GM21381 (cell line): ENCODE measurements around the gene LILRA2.
"Not testable (repeated sequence)": the region's sequence is repeated elsewhere in the genome, so short reads cannot be mapped to it uniquely, and the experiment has no call there.

Experiments
- ATAC-seq: cut with Tn5 transposase; IDR thresholded peaks from one replicate; pipeline ENCODE4 v1.9.1; 2021; ENCODE audit warnings: mild to moderate bottlenecking, moderate library complexity; ENCODE audit not compliant: unreplicated experiment

LILRA2 gene

DNA sequence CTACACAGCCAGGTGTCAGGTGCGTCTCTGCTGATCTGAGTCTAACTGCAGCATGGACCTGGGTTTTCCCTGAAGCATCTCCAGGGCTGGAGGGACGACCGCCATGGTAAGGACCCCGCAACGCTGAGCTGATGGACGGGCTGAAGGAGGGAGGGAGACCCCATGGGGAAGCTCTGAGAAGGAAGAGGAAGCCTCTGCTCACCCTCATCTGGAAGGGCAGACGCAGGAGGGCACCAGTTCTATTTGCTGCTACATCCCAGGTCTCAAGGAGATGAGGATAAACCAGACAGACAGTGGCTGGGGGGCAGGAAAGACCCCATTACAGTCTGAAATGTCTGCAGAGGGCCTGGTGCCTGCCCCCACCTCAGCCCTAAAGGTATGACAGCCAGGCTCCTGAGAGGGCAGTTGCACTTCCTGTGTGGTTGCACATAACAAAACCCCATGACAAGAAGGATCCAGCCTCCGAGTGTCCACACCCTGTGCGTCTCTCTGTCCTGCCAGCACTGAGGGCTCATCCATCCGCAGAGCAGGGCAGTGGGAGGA lies at the start of gene LILRA2:
LILRA2 (plus strand) TSS at position 461 of the 543 bp plus-strand sequence. CDS start 89 bp downstream, outside the sequence.
- no peak for ATAC-seq

DNA sequence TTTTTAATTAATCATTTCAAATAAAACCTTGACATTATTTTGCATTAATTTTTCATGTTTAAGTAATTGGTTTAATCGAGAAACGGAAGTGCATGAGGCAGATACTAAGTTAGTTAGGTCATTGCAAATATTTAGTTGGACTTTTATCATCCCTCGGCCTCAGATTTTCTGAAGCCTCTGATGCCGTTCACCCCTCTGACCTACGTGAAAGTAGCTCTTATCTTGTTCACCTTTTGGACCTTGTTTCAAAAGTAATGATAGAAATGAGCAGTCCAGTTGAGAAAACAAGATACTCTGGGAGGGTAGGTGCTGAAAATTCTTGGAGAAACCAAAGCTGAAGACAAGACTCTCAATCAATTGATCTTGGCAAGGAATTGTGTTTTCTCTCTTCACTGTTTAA lies 48.0 kb upstream of the LILRA2 start:
- no peak for ATAC-seq

DNA sequence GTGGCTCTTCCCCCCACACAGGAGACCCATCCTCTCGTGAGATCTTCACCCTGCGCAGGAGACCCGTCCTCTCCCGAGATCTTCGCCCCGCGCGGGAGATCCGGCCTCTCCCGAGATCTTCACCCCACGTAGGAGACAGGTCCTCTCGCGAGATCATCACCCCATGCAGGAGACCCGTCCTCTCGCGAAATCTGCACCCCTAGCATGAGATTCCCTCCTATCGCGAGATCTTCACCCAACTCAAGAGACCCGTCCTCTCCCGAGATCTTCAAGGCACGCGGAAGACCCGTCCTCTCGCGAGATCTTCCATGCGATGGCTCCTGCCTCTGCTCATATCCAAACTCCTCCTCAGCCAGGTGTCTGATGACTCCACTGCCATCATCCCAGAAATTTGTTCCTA lies 46.6 kb upstream of the LILRA2 start:
- no peak for ATAC-seq

DNA sequence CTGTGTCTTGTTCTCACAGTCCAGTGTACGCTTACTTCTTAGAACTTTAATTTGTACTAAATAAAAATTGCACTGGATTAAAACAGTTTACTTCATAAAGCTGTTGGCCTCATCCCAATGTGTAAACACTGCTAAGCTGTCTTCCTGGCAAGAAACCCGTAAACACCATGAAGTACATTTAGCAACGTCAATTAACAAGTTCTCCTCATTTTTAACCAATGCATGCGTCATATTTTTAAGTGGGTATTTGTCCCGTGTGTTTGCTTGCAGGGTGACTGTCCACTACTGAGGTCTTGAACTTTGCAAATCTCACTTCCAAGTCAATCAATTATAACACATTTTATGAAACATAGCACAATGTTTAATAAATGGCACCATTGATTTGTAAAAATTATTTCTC lies 42.7 kb upstream of the LILRA2 start:
- ATAC-seq, result no peak

DNA sequence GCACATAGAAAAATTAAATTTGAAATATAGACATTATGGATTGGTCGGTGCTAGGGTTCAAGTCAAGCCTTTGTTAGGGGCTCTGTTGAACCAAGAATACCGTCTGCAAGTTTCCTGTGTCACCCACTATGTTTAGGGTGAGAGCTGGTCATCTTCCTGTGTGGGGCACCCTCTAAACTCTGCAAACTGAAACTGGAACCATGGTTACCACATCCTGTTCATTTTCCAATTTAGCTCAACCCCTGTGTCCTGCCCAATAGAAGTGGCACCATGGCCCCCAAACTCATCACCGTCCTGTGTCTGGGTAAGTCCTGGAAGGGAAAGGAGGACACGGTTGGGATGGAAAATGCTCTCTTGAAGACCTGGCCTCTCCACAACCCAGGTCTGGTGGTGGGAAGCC lies 41.1 kb upstream of the LILRA2 start:
- peak; percentile 83 for ATAC-seq

DNA sequence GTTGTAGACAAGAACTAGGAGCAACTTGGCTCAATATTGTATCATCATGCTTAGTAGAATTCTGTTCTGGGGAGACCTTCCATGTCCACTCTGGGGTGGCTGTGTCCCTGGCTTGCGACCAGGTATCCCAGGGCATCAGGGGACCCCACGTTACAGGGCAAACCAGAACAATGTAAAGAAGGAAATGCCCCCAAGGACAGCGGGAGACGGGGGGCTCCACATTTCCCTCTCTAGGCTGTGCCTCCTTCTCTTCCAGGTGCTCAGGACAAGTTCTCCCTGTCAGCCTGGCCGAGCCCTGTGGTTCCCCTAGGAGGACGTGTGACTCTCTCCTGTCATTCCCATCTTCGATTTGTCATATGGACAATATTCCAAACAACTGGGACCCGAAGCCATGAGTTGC lies 40.1 kb upstream of the LILRA2 start:
- no peak for ATAC-seq

DNA sequence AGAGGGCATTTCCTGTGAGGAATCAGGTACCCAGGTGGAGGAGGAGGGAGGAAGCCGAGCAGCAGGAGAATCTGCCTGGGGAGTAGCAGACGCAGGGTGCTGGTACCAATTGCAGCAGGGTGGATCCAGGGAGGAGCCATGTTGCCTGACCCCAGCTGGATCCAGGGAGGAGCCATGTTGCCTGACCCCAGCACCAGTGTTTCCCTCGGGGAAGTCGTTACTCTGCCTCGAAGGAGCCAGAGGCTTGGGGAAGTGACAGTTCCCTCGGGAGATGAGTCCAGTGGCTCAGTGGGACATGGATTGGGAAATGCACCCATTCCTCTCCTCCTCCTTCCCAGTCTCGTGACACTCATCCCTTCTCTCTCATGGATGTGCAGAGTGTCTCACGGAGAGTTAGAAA lies 39.4 kb upstream of the LILRA2 start:
- no peak for ATAC-seq

DNA sequence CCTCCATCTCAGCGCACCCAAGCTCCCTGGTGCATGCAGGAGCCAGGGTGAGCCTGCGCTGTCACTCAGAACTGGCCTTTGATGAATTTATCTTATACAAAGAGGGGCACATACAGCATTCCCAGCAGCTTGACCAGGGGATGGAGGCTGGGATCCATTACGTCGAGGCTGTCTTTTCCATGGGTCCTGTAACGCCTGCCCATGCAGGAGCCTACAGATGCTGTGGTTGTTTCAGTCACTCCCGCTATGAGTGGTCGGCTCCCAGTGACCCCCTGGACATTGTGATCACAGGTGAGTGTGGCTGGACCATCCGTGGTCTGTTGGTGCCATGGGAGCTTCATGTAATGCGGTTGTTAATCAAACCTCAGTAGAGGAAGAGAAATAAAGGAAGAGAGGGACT lies 38.0 kb upstream of the LILRA2 start:
- ATAC-seq, result no peak

DNA sequence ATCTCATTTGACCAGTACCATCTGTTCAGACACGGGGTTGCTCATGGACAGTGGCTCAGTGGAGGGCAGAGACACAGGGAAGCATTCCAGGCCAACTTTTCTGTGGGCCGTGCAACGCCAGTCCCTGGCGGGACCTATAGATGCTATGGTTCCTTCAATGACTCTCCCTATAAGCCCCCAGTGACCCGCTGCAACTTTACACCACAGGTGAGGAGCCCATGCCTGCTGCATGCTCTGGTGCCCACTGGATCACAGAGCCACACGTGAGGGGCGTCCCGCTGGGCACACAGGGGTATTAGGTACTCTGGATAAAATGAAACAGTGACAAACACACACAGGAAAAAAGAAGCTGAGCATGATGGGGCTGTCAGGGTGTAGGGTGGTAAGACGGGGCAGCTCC lies 36.6 kb upstream of the LILRA2 start:
- no peak for ATAC-seq

DNA sequence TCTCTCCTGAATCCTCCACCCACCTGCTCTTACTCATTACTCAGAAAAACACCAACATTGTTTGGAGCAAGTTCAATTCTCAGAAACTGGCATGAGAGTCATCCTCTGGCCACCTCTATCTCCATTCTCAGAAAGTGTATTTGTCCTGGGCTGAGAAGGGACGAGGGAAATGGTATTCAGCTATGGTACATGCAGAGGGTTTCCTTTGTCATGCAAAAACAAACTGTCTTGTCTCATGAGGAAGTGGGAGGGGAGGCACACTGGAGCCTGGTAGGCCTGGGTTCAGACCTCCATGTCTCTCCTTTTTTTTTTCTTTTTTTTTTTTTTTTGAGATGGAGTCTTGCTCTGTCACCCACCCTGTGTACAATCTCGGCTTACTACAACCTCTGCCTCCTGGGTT lies 31.9 kb upstream of the LILRA2 start:
- ATAC-seq, result no peak

DNA sequence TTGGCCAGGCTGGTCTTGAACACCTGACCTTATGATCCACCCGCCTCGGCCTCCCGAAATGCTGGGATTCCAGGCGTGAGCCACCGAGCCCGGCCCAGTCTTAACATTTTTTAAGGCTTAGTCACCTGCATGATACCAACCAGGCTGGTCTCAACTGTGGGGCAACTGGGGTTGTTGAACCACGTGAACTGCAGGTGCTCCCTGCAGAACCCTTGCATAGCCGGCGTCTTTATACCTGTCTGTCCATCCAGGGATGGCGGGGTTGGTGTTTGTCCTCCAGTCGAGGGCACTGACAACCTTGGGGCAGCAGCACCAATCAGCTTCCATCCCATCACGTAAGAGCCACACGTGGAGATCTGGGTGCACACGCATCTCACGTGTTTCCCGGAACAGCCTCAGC lies 24.8 kb upstream of the LILRA2 start:
- ATAC-seq, result no peak

DNA sequence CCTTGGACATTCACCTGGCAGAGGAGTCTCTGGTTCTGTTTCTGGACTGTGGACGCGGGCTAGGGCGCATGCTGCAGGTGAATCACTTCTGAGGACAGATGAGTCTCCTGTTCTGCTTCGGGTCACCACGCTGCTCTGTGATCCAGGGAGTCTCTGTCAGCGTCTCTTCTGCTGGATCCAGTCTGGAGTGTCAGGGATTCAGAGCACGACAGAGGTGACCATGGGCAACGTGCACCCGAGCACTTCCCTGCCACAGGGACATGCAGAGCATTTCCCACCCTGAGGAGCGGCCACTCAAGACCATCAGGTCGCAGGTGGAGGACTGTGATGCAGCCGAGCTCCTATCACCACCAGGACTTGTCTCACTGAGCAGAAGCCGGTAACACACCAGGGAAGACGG lies 24.4 kb upstream of the LILRA2 start:
- ATAC-seq, result no peak

DNA sequence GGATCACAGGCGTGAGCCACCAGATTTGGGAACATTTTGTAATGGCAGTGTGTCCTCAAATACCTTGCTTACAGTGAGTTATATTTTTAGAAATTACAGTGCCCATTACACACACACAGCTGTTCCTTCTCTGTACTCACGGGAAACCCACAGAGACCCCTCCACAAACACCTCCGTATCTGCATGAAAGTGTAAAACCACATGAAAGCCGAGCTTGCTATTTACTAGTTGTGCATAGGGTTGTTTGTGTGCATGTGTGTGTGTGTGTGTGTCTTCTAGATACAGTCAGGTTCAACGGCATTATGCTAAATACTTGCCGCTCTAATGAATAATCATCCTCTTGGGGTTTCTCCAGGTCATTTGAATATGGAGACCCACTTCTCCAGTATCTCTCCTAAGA lies 22.3 kb upstream of the LILRA2 start:
- peak; percentile 53 for ATAC-seq

DNA sequence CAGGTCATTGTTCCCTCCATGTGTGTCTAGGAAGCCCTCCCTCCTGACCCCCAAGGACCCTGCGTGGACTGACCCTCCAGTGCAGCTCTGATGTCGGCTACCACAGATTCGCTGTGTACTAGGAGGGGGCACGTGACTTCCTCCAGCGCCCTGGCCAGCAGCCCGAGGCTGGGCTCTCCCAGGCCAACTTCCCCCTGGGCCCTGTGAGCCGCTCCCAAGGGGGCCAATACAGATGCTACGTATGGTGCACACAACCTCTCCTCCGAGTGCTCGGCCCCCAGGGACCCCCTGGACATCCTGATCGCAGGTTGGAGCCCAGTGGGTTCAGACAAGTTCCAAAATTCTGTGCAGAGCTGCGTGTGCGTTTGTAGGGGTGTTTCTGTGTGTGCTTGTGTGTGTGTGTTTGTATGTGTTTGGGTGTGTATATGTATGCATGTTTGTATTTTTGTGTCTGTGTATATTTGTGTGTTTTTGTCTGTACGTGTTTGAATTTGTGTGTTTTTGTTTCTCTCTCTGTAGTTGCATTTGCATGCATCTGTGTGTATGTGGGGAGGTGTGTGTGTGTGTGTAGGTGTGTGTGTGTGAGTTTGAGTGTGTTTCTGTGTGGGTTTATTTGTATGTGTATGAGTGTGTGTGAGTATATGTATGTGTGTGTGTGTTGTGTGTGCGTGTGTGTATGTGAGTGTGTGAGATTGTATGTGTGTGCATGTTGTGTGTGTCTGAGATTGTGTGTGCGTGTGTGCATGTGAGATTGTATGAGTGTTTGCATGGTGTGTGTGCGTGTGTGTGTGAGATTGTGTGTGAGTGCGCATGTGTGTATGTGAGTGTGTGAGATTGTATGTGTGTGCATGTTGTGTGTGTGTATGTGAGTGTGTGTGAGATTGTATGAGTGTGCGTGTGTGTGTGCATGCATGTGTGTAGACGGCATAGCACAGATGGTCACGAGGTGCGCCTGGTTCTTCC lies 21.4 kb upstream of the LILRA2 start:
- ATAC-seq, result peak; percentile 40

DNA sequence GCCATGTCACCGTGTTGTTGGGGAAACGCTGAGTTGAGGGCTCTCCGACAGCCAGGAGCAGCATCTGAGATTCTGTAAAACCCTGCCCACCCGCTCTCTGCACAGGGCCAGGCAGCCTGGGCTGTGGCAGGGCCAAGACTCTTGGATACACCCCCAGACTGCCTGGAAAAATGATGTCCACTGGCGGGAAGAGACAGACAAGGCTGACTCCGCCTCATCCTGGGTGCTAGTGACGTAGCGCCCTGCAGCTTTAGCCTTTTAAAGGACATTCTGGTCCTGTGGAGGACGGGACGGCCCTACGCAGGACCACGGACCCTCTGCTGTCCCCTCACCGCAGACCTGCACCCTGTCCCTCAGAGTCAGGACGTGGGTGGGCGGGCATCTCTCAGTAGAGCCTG lies 20.7 kb upstream of the LILRA2 start:
- ATAC-seq, result no peak

DNA sequence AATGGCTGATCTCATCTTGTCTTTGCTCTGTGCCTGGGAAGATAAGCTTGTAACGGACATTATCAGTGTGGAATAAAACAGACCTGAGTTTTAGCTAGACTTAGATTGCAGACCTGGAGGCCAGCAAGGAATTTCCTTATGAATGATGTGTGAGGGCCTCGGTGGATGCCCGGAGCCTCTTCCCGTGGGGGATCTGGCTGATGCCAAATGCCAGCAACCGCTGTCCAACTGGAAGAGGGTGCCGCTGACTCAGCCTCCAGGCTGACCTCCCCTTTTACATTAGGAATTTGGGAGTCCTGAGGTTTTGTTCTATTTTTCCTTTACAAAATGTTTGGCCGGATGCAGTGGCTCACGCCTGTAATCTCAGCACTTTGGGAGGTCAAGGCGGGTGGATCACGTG lies 19.6 kb upstream of the LILRA2 start:
- ATAC-seq, result no peak

DNA sequence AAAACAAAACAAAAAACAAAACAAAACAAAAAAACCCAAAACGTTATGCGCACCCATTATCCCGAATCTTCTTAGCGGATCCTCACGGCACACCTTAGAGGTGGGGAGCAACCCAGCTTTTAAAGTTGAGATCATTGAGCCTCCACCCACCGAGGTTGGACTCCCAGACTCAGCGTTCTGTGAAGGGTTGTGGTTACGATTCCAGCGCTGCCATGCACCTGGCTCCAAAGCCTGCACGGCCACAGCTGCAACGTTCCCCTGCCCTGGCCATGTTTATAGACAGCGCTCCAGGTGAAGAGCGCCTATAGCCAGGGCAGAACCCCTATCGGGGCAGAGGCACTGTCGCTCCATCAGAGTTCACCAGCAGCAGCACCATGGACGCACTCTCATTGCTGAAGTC lies 18.7 kb upstream of the LILRA2 start:
- no peak for ATAC-seq

DNA sequence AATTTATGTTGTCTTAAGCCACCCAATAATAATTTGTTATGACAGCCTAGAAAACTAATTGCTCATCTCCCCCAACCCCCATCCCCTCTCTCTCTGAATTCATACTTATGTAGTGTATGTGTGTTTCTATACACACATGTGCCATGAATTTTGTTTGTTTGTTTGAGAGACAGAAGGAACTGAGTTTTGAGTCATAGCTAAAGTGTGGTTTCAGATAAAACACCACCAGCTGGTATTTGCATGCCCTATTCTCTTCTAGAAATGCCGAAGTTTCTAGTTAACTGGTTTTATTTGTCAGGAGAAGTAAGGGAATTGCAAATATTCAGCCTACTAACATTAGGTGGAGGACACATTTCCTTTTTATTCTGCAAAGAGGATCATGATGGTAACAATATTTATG lies 17.4 kb upstream of the LILRA2 start:
- ATAC-seq, result no peak

DNA sequence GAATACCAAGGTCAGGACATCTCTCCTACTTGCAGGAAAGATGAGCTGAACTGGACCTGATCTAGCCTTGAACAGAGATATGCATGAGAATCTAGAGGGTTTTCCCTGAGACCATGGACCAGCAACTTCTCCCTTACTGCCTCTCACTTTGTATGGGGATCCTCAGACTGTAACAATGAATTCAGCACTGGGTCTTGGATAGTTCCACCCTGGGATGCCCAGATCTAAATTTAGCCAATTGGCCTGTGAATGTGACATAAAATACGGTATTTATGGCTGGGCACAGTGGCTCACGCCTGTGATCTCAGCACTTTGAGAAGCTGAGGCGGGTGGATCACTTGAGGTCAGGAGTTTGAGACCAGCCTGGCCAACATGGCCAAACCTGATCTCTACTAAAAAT lies 15.3 kb upstream of the LILRA2 start:
- ATAC-seq, result no peak

DNA sequence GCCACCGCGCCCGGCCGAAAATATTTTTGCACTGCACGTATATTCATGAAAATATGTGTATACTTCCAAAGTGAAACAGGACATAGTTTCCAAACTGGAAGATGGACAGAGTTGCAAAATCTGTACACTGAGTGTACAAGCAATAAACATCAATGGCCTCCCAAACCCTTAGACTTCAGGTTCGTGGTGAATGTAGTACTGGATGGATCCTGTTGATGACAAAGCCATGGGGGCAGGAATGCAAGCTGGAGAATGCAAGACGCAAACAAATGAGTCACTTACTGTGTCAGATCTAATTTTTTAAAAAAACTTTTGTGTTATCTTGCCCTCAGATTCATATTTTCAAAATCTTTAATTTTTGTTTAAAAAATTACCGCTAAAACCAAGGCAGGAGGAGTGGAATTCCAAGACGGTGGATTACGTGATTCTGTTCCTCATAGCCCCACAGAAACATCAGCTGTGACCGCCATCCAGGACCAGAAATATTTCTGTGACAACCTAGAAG lies 12.7 kb upstream of the LILRA2 start:
- ATAC-seq, result no peak

DNA sequence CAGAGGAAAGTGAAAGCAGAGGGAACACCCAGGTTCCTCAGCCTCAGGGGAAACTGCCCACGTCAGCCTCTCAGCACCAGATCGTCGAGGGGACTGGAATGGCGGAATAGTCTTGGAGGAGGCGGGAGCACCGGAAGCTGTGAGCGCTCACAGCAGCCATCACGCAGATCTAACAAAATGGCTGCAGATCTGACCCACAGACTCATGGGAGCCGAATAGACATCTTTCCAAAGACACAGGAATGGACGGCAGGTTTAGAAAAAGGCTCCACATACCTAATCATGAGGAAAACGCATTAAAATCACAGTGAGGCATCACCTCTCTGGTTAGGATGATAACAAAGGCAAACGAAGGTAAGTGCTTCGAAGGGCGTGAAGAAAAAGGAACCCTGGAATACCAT lies 11.8 kb upstream of the LILRA2 start:
- no peak for ATAC-seq

DNA sequence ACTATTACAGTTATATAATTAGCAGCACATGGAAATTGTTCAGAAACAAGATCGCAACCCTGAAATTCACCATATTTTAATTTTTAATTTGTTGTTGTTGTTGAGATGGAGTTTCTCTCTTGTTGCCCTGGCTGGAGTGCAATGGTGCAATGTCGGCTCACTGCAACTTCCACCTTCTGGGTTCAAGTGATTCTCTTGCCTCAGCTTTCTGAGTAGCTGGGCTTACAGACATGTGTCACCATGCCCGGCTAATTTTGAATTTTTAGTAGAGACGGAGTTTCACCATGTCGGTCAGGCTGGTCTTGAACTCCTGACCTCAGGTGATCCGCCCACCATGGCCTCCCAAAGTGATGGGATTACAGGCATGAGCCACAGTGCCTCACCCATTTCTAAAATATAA lies 10.4 kb upstream of the LILRA2 start:
- not testable (repeated sequence) for ATAC-seq
